ENCODE measurements around the gene ITPK1.

The ITPK1 gene

GRCh38 chr14:93004699-93005082, 111.0 kb downstream of the ITPK1 start:
- H2BK12ac ChIP-seq (ENCODE audit: low read length in 2 of 2) = no peak overlapping the region
- no peak overlapping the region for H4K91ac ChIP-seq (ENCODE audit: low read length)
- H2BK15ac ChIP-seq (ENCODE audit: low read depth, poor library complexity, severe bottlenecking) = no peak overlapping the region
- no peak overlapping the region for H3K23ac ChIP-seq (ENCODE audit: low read length in 2 of 2)
- H4K8ac ChIP-seq (ENCODE audit: low read length) = no peak overlapping the region
- no peak for DNase-seq
- no peak overlapping the region for H2AK5ac ChIP-seq (ENCODE audit: low read length, severe bottlenecking)
- no peaks in the 10 kb centered on the region for H3K9me3 ChIP-seq (ENCODE audit: control insufficient read depth, low read length)
- no peak overlapping the region for H3K4ac ChIP-seq (ENCODE audit: low read depth in 1 of 2, low read length in 2 of 2)
- no peak overlapping the region for H3K4me3 ChIP-seq (ENCODE audit: insufficient read depth in 1 of 2, low read depth in 1 of 2, low read length in 2 of 2)
- no peak overlapping the region for H2BK5ac ChIP-seq (ENCODE audit: low read depth, low read length, poor library complexity, severe bottlenecking)
- H2BK120ac ChIP-seq (ENCODE audit: low read depth, low read length) = no peak overlapping the region
- H3K27ac ChIP-seq (ENCODE audit: low read length, poor library complexity, severe bottlenecking) = no peak overlapping the region
- 94% methylated on average over 7 of the region's 7 CpGs for WGBS
- H2AFZ ChIP-seq (ENCODE audit: low read depth, low read length) = no peak overlapping the region
- no peaks in the 10 kb centered on the region for H3K79me1 ChIP-seq (replicated peaks; ENCODE audit: low read length, poor library complexity, severe bottlenecking)
- H3K4me1 ChIP-seq (ENCODE audit: control insufficient read depth, insufficient read depth, low read depth, low read length) = peaks cover 32% of the 10 kb centered on the region
- H3K27me3 ChIP-seq (ENCODE audit: control insufficient read depth in 1 of 2, insufficient read depth in 1 of 2, low read length in 2 of 2) = peaks cover 0 to 6% of the 10 kb centered on the region in 2 experiments
- H3K9ac ChIP-seq (ENCODE audit: low read length) = no peak overlapping the region
- H3K14ac ChIP-seq (ENCODE audit: low read length in 2 of 2) = no peak overlapping the region
- no peak overlapping the region for H3K4me2 ChIP-seq (ENCODE audit: low read length, poor library complexity, severe bottlenecking)
- no peak overlapping the region for H3K18ac ChIP-seq (ENCODE audit: low read depth in 1 of 2, low read length in 2 of 2)
- H3K36me3 ChIP-seq (ENCODE audit: control insufficient read depth in 1 of 2, insufficient read depth in 2 of 2, low read depth in 1 of 2, low read length in 2 of 2) = peaks cover 0 to 3% of the 10 kb centered on the region in 2 experiments

- peaks cover 0 to 6% of the 10 kb centered on the region in 2 experiments for H3K27me3 ChIP-seq (ENCODE audit: control insufficient read depth in 1 of 2, insufficient read depth in 1 of 2, low read length in 2 of 2)
- H2BK15ac ChIP-seq (ENCODE audit: low read depth, poor library complexity, severe bottlenecking) = no peak overlapping the region
- WGBS = 89% methylated on average over 16 of the region's 18 CpGs
- H2AK5ac ChIP-seq (ENCODE audit: low read length, severe bottlenecking) = no peak overlapping the region
- no peak overlapping the region for H3K4ac ChIP-seq (ENCODE audit: low read depth in 1 of 2, low read length in 2 of 2)
- H4K91ac ChIP-seq (ENCODE audit: low read length) = no peak overlapping the region
- DNase-seq = no peak
- H3K4me1 ChIP-seq (ENCODE audit: control insufficient read depth, insufficient read depth, low read depth, low read length) = peaks cover 30% of the 10 kb centered on the region
- H2AFZ ChIP-seq (ENCODE audit: low read depth, low read length) = no peak overlapping the region
- no peaks in the 10 kb centered on the region for H3K9me3 ChIP-seq (ENCODE audit: control insufficient read depth, low read length)
- no peak overlapping the region for H3K27ac ChIP-seq (ENCODE audit: low read length, poor library complexity, severe bottlenecking)
- H3K18ac ChIP-seq (ENCODE audit: low read depth in 1 of 2, low read length in 2 of 2) = no peak overlapping the region
- H3K79me1 ChIP-seq (replicated peaks; ENCODE audit: low read length, poor library complexity, severe bottlenecking) = no peaks in the 10 kb centered on the region
- H2BK12ac ChIP-seq (ENCODE audit: low read length in 2 of 2) = no peak overlapping the region
- H2BK5ac ChIP-seq (ENCODE audit: low read depth, low read length, poor library complexity, severe bottlenecking) = no peak overlapping the region
- no peak overlapping the region for H3K23ac ChIP-seq (ENCODE audit: low read length in 2 of 2)
- H3K36me3 ChIP-seq (ENCODE audit: control insufficient read depth in 1 of 2, insufficient read depth in 2 of 2, low read depth in 1 of 2, low read length in 2 of 2) = peaks cover 2 to 4% of the 10 kb centered on the region in 2 experiments
- H4K8ac ChIP-seq (ENCODE audit: low read length) = no peak overlapping the region
- no peak overlapping the region for H2BK120ac ChIP-seq (ENCODE audit: low read depth, low read length)
- H3K4me2 ChIP-seq (ENCODE audit: low read length, poor library complexity, severe bottlenecking) = no peak overlapping the region
- H3K4me3 ChIP-seq (ENCODE audit: insufficient read depth in 1 of 2, low read depth in 1 of 2, low read length in 2 of 2) = no peak overlapping the region
- H3K14ac ChIP-seq (ENCODE audit: low read length in 2 of 2) = no peak overlapping the region
- H3K9ac ChIP-seq (ENCODE audit: low read length) = no peak overlapping the region
Observed at GRCh38 chr14:93003945-93004698, 111.6 kb downstream of the ITPK1 start.

- Histone ChIP-seq H3K18ac (ENCODE audit: low read depth in 1 of 2, low read length in 2 of 2) (no peak overlapping the region), H2BK12ac (ENCODE audit: low read length in 2 of 2) (no peak overlapping the region), H3K4me1 (ENCODE audit: control insufficient read depth, insufficient read depth, low read depth, low read length) (peaks cover 20% of the 10 kb centered on the region), H2BK5ac (ENCODE audit: low read depth, low read length, poor library complexity, severe bottlenecking) (no peak overlapping the region), H2AK5ac (ENCODE audit: low read length, severe bottlenecking) (no peak overlapping the region), H3K4me3 (ENCODE audit: insufficient read depth in 1 of 2, low read depth in 1 of 2, low read length in 2 of 2) (no peak overlapping the region), H3K14ac (ENCODE audit: low read length in 2 of 2) (no peak overlapping the region), H4K91ac (ENCODE audit: low read length) (no peak overlapping the region), H3K4ac (ENCODE audit: low read depth in 1 of 2, low read length in 2 of 2) (no peak overlapping the region), H3K9me3 (ENCODE audit: control insufficient read depth, low read length) (no peaks in the 10 kb centered on the region), H3K4me2 (ENCODE audit: low read length, poor library complexity, severe bottlenecking) (no peak overlapping the region), H3K27ac (ENCODE audit: low read length, poor library complexity, severe bottlenecking) (no peak overlapping the region), H4K8ac (ENCODE audit: low read length) (no peak overlapping the region), H2BK15ac (ENCODE audit: low read depth, poor library complexity, severe bottlenecking) (no peak overlapping the region), H3K9ac (ENCODE audit: low read length) (no peak overlapping the region), H3K23ac (ENCODE audit: low read length in 2 of 2) (no peak overlapping the region), H2AFZ (ENCODE audit: low read depth, low read length) (no peak overlapping the region), H3K36me3 (ENCODE audit: control insufficient read depth in 1 of 2, insufficient read depth in 2 of 2, low read depth in 1 of 2, low read length in 2 of 2) (peaks cover 4% of the 10 kb centered on the region in 2 experiments), H2BK120ac (ENCODE audit: low read depth, low read length) (no peak overlapping the region), H3K79me1 (replicated peaks; ENCODE audit: low read length, poor library complexity, severe bottlenecking) (no peaks in the 10 kb centered on the region), H3K27me3 (ENCODE audit: control insufficient read depth in 1 of 2, insufficient read depth in 1 of 2, low read length in 2 of 2) (peaks cover 0 to 6% of the 10 kb centered on the region in 2 experiments)
- DNase-seq = no peak
- WGBS = 95% methylated on average over 5 of the region's 5 CpGs
Observed at GRCh38 chr14:93002851-93003298, 112.8 kb downstream of the ITPK1 start.

- Histone ChIP-seq H3K79me1 (replicated peaks; ENCODE audit: low read length, poor library complexity, severe bottlenecking) (no peaks in the 10 kb centered on the region), H2BK120ac (ENCODE audit: low read depth, low read length) (no peak overlapping the region), H3K4me2 (ENCODE audit: low read length, poor library complexity, severe bottlenecking) (no peak overlapping the region), H2BK15ac (ENCODE audit: low read depth, poor library complexity, severe bottlenecking) (no peak overlapping the region), H3K27ac (ENCODE audit: low read length, poor library complexity, severe bottlenecking) (no peak overlapping the region), H2BK5ac (ENCODE audit: low read depth, low read length, poor library complexity, severe bottlenecking) (no peak overlapping the region), H4K91ac (ENCODE audit: low read length) (no peak overlapping the region), H3K23ac (ENCODE audit: low read length in 2 of 2) (no peak overlapping the region), H3K27me3 (ENCODE audit: control insufficient read depth in 1 of 2, insufficient read depth in 1 of 2, low read length in 2 of 2) (peaks cover 0 to 6% of the 10 kb centered on the region in 2 experiments), H3K9ac (ENCODE audit: low read length) (no peak overlapping the region), H3K36me3 (ENCODE audit: control insufficient read depth in 1 of 2, insufficient read depth in 2 of 2, low read depth in 1 of 2, low read length in 2 of 2) (peaks cover 4% of the 10 kb centered on the region in 2 experiments), H4K8ac (ENCODE audit: low read length) (no peak overlapping the region), H3K18ac (ENCODE audit: low read depth in 1 of 2, low read length in 2 of 2) (no peak overlapping the region), H2BK12ac (ENCODE audit: low read length in 2 of 2) (no peak overlapping the region), H3K9me3 (ENCODE audit: control insufficient read depth, low read length) (no peaks in the 10 kb centered on the region), H3K4ac (ENCODE audit: low read depth in 1 of 2, low read length in 2 of 2) (no peak overlapping the region), H3K14ac (ENCODE audit: low read length in 2 of 2) (no peak overlapping the region), H2AFZ (ENCODE audit: low read depth, low read length) (no peak overlapping the region), H3K4me3 (ENCODE audit: insufficient read depth in 1 of 2, low read depth in 1 of 2, low read length in 2 of 2) (no peak overlapping the region), H3K4me1 (ENCODE audit: control insufficient read depth, insufficient read depth, low read depth, low read length) (peaks cover 13% of the 10 kb centered on the region), H2AK5ac (ENCODE audit: low read length, severe bottlenecking) (no peak overlapping the region)
- WGBS = 98% methylated on average over 6 of the region's 6 CpGs
- no peak for DNase-seq
Observed at GRCh38 chr14:93002049-93002448, 113.7 kb downstream of the ITPK1 start.

Data from mesenchymal stem cell (in vitro differentiated cells and primary cell).